ENCODE data around the gene CCR3.

The CCR3 gene

GRCh38 chr3:46221938-46222337 is 20.3 kb upstream of the CCR3 start:
- Histone ChIP-seq H3K4me1 (ENCODE audit: insufficient read depth, insufficient read length) (no peaks in the 10 kb centered on the region), H3K27me3 (ENCODE audit: insufficient read depth, insufficient read length) (no peaks in the 10 kb centered on the region), H3K9me3 (ENCODE audit: insufficient read depth, low read length) (0 out of 2 replicates have a peak, but pooled peaks cover 4% of the 10 kb centered on the region), H3K9ac (ENCODE audit: insufficient read length, low read depth) (no peak overlapping the region), H3K36me3 (ENCODE audit: insufficient read depth, insufficient read length, low read length) (no peaks in the 10 kb centered on the region), H3K4me3 (ENCODE audit: insufficient read length, low read depth) (no peak overlapping the region)
- DNase-seq (ENCODE audit: low read depth, low spot score) = no peak
- TF ChIP-seq ZNF274 (IDR thresholded peaks at IDR 0.05; ENCODE audit: low read depth, low read length) (no peak), SUZ12 (IDR thresholded peaks at IDR 0.05; ENCODE audit: extremely low read depth, insufficient read depth, insufficient read length) (no peak), YY1 (IDR thresholded peaks at IDR 0.05; ENCODE audit: insufficient read depth, insufficient read length) (no peak)

GRCh38 chr3:46222435-46223161 is 19.7 kb upstream of the CCR3 start:
- Histone ChIP-seq H3K4me1 (ENCODE audit: insufficient read depth, insufficient read length) (no peaks in the 10 kb centered on the region), H3K9me3 (ENCODE audit: insufficient read depth, low read length) (0 out of 2 replicates have a peak, but pooled peaks cover 4% of the 10 kb centered on the region), H3K27me3 (ENCODE audit: insufficient read depth, insufficient read length) (no peaks in the 10 kb centered on the region), H3K9ac (ENCODE audit: insufficient read length, low read depth) (no peak overlapping the region), H3K36me3 (ENCODE audit: insufficient read depth, insufficient read length, low read length) (no peaks in the 10 kb centered on the region), H3K4me3 (ENCODE audit: insufficient read length, low read depth) (no peak overlapping the region)
- no peak for DNase-seq (ENCODE audit: low read depth, low spot score)
- no peak for TF ChIP-seq SUZ12 (IDR thresholded peaks at IDR 0.05; ENCODE audit: extremely low read depth, insufficient read depth, insufficient read length)
- no peak for TF ChIP-seq YY1 (IDR thresholded peaks at IDR 0.05; ENCODE audit: insufficient read depth, insufficient read length)
- TF ChIP-seq ZNF274 (IDR thresholded peaks at IDR 0.05; ENCODE audit: low read depth, low read length) = no peak

GRCh38 chr3:46228260-46229242 is 13.7 kb upstream of the CCR3 start:
- H3K4me1 ChIP-seq (ENCODE audit: insufficient read depth, insufficient read length) = no peaks in the 10 kb centered on the region
- DNase-seq (ENCODE audit: low read depth, low spot score) = no peak
- H3K27me3 ChIP-seq (ENCODE audit: insufficient read depth, insufficient read length) = no peaks in the 10 kb centered on the region
- no peak overlapping the region for H3K9ac ChIP-seq (ENCODE audit: insufficient read length, low read depth)
- H3K4me3 ChIP-seq (ENCODE audit: insufficient read length, low read depth) = no peak overlapping the region
- H3K9me3 ChIP-seq (ENCODE audit: insufficient read depth, low read length) = 0 out of 2 replicates have a peak, but pooled peaks cover 4% of the 10 kb centered on the region
- no peaks in the 10 kb centered on the region for H3K36me3 ChIP-seq (ENCODE audit: insufficient read depth, insufficient read length, low read length)
- TF ChIP-seq SUZ12 (IDR thresholded peaks at IDR 0.05; ENCODE audit: extremely low read depth, insufficient read depth, insufficient read length) (no peak), YY1 (IDR thresholded peaks at IDR 0.05; ENCODE audit: insufficient read depth, insufficient read length) (no peak), ZNF274 (IDR thresholded peaks at IDR 0.05; ENCODE audit: low read depth, low read length) (no peak)

GRCh38 chr3:46231323-46231722 is 10.9 kb upstream of the CCR3 start:
- no peaks in the 10 kb centered on the region for H3K4me1 ChIP-seq (ENCODE audit: insufficient read depth, insufficient read length)
- H3K9me3 ChIP-seq (ENCODE audit: insufficient read depth, low read length) = 0 out of 2 replicates have a peak, but pooled peaks cover 2% of the 10 kb centered on the region
- H3K9ac ChIP-seq (ENCODE audit: insufficient read length, low read depth) = no peak overlapping the region
- no peak for DNase-seq (ENCODE audit: low read depth, low spot score)
- TF ChIP-seq ZNF274 (IDR thresholded peaks at IDR 0.05; ENCODE audit: low read depth, low read length) = no peak
- no peak for TF ChIP-seq YY1 (IDR thresholded peaks at IDR 0.05; ENCODE audit: insufficient read depth, insufficient read length)
- no peak for TF ChIP-seq SUZ12 (IDR thresholded peaks at IDR 0.05; ENCODE audit: extremely low read depth, insufficient read depth, insufficient read length)
- H3K4me3 ChIP-seq (ENCODE audit: insufficient read length, low read depth) = no peak overlapping the region
- H3K27me3 ChIP-seq (ENCODE audit: insufficient read depth, insufficient read length) = no peaks in the 10 kb centered on the region
- H3K36me3 ChIP-seq (ENCODE audit: insufficient read depth, insufficient read length, low read length) = no peaks in the 10 kb centered on the region

GRCh38 chr3:46233194-46233593 is 9.1 kb upstream of the CCR3 start:
- H3K9me3 ChIP-seq (ENCODE audit: insufficient read depth, low read length) = no peaks in the 10 kb centered on the region
- no peaks in the 10 kb centered on the region for H3K27me3 ChIP-seq (ENCODE audit: insufficient read depth, insufficient read length)
- DNase-seq (ENCODE audit: low read depth, low spot score) = no peak
- H3K9ac ChIP-seq (ENCODE audit: insufficient read length, low read depth) = no peak overlapping the region
- H3K4me1 ChIP-seq (ENCODE audit: insufficient read depth, insufficient read length) = no peaks in the 10 kb centered on the region
- TF ChIP-seq ZNF274 (IDR thresholded peaks at IDR 0.05; ENCODE audit: low read depth, low read length) (no peak), SUZ12 (IDR thresholded peaks at IDR 0.05; ENCODE audit: extremely low read depth, insufficient read depth, insufficient read length) (no peak), YY1 (IDR thresholded peaks at IDR 0.05; ENCODE audit: insufficient read depth, insufficient read length) (no peak)
- H3K4me3 ChIP-seq (ENCODE audit: insufficient read length, low read depth) = no peak overlapping the region
- no peaks in the 10 kb centered on the region for H3K36me3 ChIP-seq (ENCODE audit: insufficient read depth, insufficient read length, low read length)

- Histone ChIP-seq H3K9me3 (ENCODE audit: insufficient read depth, low read length) (no peaks in the 10 kb centered on the region), H3K36me3 (ENCODE audit: insufficient read depth, insufficient read length, low read length) (no peaks in the 10 kb centered on the region), H3K4me1 (ENCODE audit: insufficient read depth, insufficient read length) (no peaks in the 10 kb centered on the region), H3K9ac (ENCODE audit: insufficient read length, low read depth) (no peak overlapping the region), H3K4me3 (ENCODE audit: insufficient read length, low read depth) (no peak overlapping the region), H3K27me3 (ENCODE audit: insufficient read depth, insufficient read length) (no peaks in the 10 kb centered on the region)
- DNase-seq (ENCODE audit: low read depth, low spot score) = no peak
- TF ChIP-seq YY1 (IDR thresholded peaks at IDR 0.05; ENCODE audit: insufficient read depth, insufficient read length) = no peak
- no peak for TF ChIP-seq ZNF274 (IDR thresholded peaks at IDR 0.05; ENCODE audit: low read depth, low read length)
- TF ChIP-seq SUZ12 (IDR thresholded peaks at IDR 0.05; ENCODE audit: extremely low read depth, insufficient read depth, insufficient read length) = no peak
Measured at GRCh38 chr3:46235425-46235824, 6.8 kb upstream of the CCR3 start.

All from NT2/D1 (cell line).